MM.1S (cell line): ENCODE measurements around the gene TENM4.

ENCODE experiments used
- DNase-seq: peaks from one replicate; pipeline ENCODE4 v3.0.0-alpha.2; 2015
- H2AFZ ChIP-seq: fragments of 300-600 bp; sonication (generic); 2 replicates; pipeline ENCODE4 v1.6.0; 2016; ENCODE audit warnings: antibody characterized with exemption, low read length
- H3F3A ChIP-seq: fragments of 300-600 bp; sonication (generic); 2 replicates; pipeline ENCODE4 v1.6.1; 2016; ENCODE audit warnings: mild to moderate bottlenecking, antibody characterized with exemption, low read length, moderate library complexity, mixed read lengths; ENCODE audit not compliant: insufficient read depth
- H3K27ac ChIP-seq: fragments of 300-600 bp; sonication (generic); 2 replicates; pipeline ENCODE4 v1.5.1; 2016; ENCODE audit warnings: mild to moderate bottlenecking, low read length
- H3K27me3 ChIP-seq: fragments of 300-600 bp; sonication (generic); replicated peaks from 2 replicates; pipeline ENCODE4 v1.6.0; 2016; ENCODE audit warnings: low read length; ENCODE audit not compliant: insufficient read depth
- H3K36me3 ChIP-seq: fragments of 300-600 bp; sonication (generic); replicated peaks from 2 replicates; pipeline ENCODE4 v1.6.1; 2016; ENCODE audit warnings: mild to moderate bottlenecking, low read length, mixed read lengths; ENCODE audit not compliant: insufficient read depth
- H3K4me1 ChIP-seq: fragments of 300-600 bp; sonication (generic); 2 replicates; pipeline ENCODE4 v1.6.1; 2016; ENCODE audit warnings: low read length, mixed read lengths
- H3K4me2 ChIP-seq: fragments of 300-600 bp; sonication (generic); 2 replicates; pipeline ENCODE4 v1.6.0; 2016; ENCODE audit warnings: low read depth, low read length
- H3K4me3 ChIP-seq: fragments of 300-600 bp; sonication (generic); 2 replicates; pipeline ENCODE4 v1.5.1; 2016; ENCODE audit warnings: low read length, mixed read lengths
- H3K79me2 ChIP-seq: fragments of 300-600 bp; sonication (generic); 2 replicates; pipeline ENCODE4 v1.6.1; 2016; ENCODE audit warnings: mixed run types, low read length, mixed read lengths
- H3K9ac ChIP-seq: fragments of 300-600 bp; sonication (generic); 2 replicates; pipeline ENCODE4 v1.6.1; 2016; ENCODE audit warnings: low read length, mixed read lengths
- H3K9me2 ChIP-seq: fragments of 300-600 bp; sonication (generic); replicated peaks from 2 replicates; pipeline ENCODE4 v1.6.1; 2016; ENCODE audit warnings: mild to moderate bottlenecking, low read length, mixed read lengths; ENCODE audit not compliant: insufficient read depth
- H3K9me3 ChIP-seq: fragments of 300-600 bp; sonication (generic); replicated peaks from 2 replicates; pipeline ENCODE4 v1.6.1; 2016; ENCODE audit warnings: mild to moderate bottlenecking, low read length, mixed read lengths; ENCODE audit not compliant: insufficient read depth
- H4K20me1 ChIP-seq: fragments of 300-600 bp; sonication (generic); 2 replicates; pipeline ENCODE4 v1.6.1; 2016; ENCODE audit warnings: mild to moderate bottlenecking, low read length, moderate library complexity, mixed read lengths; ENCODE audit not compliant: insufficient read depth
- CTCF ChIP-seq: fragments of 300-600 bp; sonication (generic); IDR thresholded peaks from 2 replicates; pipeline ENCODE4 v1.5.1; 2016; ENCODE audit warnings: antibody characterized with exemption, low read length, mixed read lengths
- EZH2 ChIP-seq: fragments of 300-600 bp; sonication (generic); optimal IDR thresholded peaks from 2 replicates; pipeline ENCODE3; 2017; ENCODE audit warnings: low read depth, mild to moderate bottlenecking, antibody characterized with exemption, low read length, mixed read lengths
- EZH2phosphoT487 ChIP-seq: fragments of 300-600 bp; sonication (generic); IDR thresholded peaks from 2 replicates; pipeline ENCODE4 v1.6.1; 2018; ENCODE audit warnings: antibody characterized with exemption, low read length

TENM4 gene

DNA sequence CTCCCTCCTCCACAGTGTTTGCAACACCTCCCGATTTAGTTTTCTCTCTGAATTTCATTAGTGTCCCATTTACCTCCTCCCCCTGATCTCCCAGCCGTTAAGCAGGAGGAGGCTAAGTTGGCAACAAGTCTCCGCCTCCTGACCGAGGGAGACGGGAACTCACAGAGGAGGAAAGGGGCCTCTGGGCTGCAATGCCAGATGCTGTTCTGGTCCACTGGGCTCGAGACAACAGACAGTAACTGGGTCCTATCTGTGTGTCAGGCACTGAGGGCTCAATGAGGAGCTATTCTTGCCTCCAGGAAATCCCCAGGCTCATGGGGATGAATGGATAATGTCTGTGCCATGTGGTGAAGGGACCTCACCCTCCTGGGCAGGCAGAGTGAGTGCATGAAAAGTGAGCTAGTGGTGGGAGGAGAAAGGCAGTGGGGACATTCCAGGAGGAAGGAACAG, 228.1 kb downstream of the TENM4 start:
- no peak for DNase-seq
- Histone ChIP-seq H3F3A (no peaks in the 10 kb centered on the region), H3K79me2 (no peaks in the 10 kb centered on the region), H4K20me1 (no peaks in the 10 kb centered on the region), H3K4me3 (no peak overlapping the region), H3K9me3 (no peaks in the 10 kb centered on the region), H3K4me2 (no peak overlapping the region), H3K4me1 (no peaks in the 10 kb centered on the region), H3K36me3 (no peaks in the 10 kb centered on the region), H3K27me3 (no peaks in the 10 kb centered on the region), H3K27ac (no peak overlapping the region), H2AFZ (no peak overlapping the region), H3K9me2 (no peaks in the 10 kb centered on the region), H3K9ac (no peak overlapping the region)
- TF ChIP-seq EZH2 (no peak), CTCF (no peak), EZH2phosphoT487 (no peak)

GRCh38 chr11:79209540-79210266, 231.1 kb downstream of the TENM4 start:
- no peak for DNase-seq
- Histone ChIP-seq H3K9ac (no peak overlapping the region), H3K4me2 (no peak overlapping the region), H3K9me3 (no peaks in the 10 kb centered on the region), H3K27me3 (no peaks in the 10 kb centered on the region), H3K36me3 (no peaks in the 10 kb centered on the region), H3K79me2 (no peaks in the 10 kb centered on the region), H3F3A (no peaks in the 10 kb centered on the region), H3K9me2 (no peaks in the 10 kb centered on the region), H3K27ac (no peak overlapping the region), H3K4me3 (no peak overlapping the region), H3K4me1 (no peaks in the 10 kb centered on the region), H4K20me1 (no peaks in the 10 kb centered on the region), H2AFZ (no peak overlapping the region)
- TF ChIP-seq CTCF = no peak
- no peak for TF ChIP-seq EZH2
- no peak for TF ChIP-seq EZH2phosphoT487

DNA sequence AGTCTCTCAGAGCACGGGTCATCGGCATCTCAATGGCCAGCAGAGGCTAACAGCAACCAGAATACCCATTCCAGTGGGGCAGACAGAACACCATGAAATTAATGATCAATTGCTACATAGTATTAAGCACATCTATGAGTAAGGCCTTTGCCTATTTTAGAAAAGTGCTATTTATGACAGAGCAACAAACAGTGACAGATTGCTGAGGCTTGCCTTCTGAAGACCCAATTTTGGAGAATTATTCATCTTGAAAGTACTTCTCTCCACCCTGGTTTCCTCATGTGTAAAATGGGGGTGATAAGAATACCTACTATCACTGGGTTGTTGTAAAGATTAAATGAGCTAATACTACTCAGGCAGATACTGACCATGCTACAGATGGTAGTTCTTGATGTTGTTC, 232.7 kb downstream of the TENM4 start:
- no peaks in the 10 kb centered on the region for H3K36me3 ChIP-seq
- H3K9ac ChIP-seq = no peak overlapping the region
- no peak overlapping the region for H2AFZ ChIP-seq
- no peaks in the 10 kb centered on the region for H3K27me3 ChIP-seq
- no peaks in the 10 kb centered on the region for H3K4me1 ChIP-seq
- no peaks in the 10 kb centered on the region for H3K79me2 ChIP-seq
- no peak overlapping the region for H3K4me3 ChIP-seq
- no peaks in the 10 kb centered on the region for H4K20me1 ChIP-seq
- no peak overlapping the region for H3K4me2 ChIP-seq
- H3K9me3 ChIP-seq = no peaks in the 10 kb centered on the region
- H3F3A ChIP-seq = no peaks in the 10 kb centered on the region
- DNase-seq = no peak
- TF ChIP-seq CTCF = no peak
- no peak for TF ChIP-seq EZH2
- no peak for TF ChIP-seq EZH2phosphoT487
- no peak overlapping the region for H3K27ac ChIP-seq
- no peaks in the 10 kb centered on the region for H3K9me2 ChIP-seq
